Embryonic facial prominence (tissue), 1 donor: Measurements from ENCODE around the gene DAAM2.
A peak's percentile ranks its signal among the peaks of the same experiment; 100 is the strongest.

Source experiments
- DNase-seq: peaks from one replicate; pipeline ENCODE4 v3.0.0-alpha.2; 2016; ENCODE audit errors: extremely low spot score

Gene DAAM2

DNA sequence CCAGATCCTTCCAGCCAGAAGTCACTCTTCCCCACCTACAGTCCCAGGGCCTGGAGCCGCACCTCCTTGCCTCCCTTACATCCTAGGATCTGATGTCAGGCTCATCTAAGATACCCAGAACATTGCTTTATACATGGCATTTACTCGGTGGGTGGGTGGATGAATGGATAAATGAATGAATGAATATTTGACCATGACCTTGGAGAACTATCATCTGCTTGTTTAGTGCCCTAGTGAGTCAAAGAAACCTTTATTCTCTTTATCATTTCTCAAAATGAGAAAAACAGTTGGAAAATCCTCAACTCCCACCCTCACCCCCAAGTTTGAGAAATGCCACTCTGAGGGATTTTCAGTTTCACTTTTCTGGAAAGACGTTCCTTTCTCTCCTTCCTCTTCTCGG, 56.0 kb downstream of the DAAM2 start:
- DNase-seq, result no peak

GRCh38 chr6:39849228-39849627, 57.1 kb downstream of the DAAM2 start:
- no peak for DNase-seq

DNA sequence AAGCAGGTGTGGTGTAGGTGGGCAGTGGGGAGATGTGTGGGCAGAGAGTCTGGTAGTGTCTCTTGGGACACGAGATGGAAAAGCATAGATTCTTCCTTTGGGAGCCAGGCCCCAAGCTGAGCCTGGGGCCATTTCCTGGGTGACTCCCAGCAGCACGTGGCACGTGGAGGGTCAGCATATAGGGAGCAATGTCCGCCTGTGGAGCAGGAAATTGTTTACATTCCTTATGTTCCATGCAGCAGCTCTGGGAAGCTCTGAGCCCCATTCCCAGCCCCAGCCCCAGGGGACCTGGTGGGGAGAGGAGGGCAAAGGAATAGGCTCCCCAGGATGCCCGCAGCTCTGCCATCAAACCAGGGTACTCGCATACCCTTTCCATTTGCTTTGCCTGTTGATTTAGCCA, 57.6 kb downstream of the DAAM2 start:
- DNase-seq, result no peak

GRCh38 chr6:39850736-39851297, 58.6 kb downstream of the DAAM2 start:
- no peak for DNase-seq

DNA sequence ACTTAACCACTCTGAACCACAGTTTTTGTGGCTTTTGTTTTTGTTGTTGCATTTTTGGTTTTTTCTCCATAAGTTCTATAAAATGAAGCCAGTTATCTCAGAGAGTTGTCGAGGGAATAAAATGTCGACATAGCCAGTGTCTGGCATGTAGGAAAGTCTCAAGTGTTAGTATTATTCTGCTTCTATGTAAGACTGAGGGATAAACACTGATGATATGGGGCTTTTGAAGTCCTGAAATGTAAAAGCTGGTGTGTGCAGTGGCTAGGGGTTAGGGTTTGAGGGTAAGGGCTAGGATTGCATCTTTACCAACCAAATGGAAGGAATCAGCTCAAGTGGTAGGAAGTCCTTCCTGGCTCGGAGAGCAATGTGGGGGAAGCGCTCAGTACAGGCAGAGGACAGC, 59.2 kb downstream of the DAAM2 start:
- DNase-seq, result no peak

GRCh38 chr6:39852324-39852723, 60.1 kb downstream of the DAAM2 start:
- no peak for DNase-seq

GRCh38 chr6:39853604-39854003, 61.4 kb downstream of the DAAM2 start:
- no peak for DNase-seq

GRCh38 chr6:39855356-39855995, 63.3 kb downstream of the DAAM2 start:
- no peak for DNase-seq

DNA sequence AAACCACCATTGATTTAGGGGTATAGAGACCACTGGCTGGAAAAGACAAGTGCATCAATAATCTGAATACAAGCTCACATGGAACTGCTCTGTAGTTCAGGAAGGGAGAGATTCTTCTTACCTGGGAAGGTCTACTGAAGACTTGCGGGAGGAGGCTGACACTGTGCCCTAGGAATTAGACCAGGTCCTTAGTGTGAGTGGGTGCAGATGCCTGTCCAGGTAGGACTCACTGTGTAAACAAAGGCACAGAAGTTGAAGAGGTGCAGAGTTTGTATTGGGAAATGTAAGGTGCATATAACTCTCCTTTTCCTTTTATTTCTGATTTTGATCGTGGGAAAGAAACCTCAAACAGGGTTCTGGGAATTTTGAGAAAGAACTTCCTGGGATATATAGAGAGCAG, 66.8 kb downstream of the DAAM2 start:
- DNase-seq, result no peak

GRCh38 chr6:39861663-39862062, 69.5 kb downstream of the DAAM2 start:
- DNase-seq, result no peak

DNA sequence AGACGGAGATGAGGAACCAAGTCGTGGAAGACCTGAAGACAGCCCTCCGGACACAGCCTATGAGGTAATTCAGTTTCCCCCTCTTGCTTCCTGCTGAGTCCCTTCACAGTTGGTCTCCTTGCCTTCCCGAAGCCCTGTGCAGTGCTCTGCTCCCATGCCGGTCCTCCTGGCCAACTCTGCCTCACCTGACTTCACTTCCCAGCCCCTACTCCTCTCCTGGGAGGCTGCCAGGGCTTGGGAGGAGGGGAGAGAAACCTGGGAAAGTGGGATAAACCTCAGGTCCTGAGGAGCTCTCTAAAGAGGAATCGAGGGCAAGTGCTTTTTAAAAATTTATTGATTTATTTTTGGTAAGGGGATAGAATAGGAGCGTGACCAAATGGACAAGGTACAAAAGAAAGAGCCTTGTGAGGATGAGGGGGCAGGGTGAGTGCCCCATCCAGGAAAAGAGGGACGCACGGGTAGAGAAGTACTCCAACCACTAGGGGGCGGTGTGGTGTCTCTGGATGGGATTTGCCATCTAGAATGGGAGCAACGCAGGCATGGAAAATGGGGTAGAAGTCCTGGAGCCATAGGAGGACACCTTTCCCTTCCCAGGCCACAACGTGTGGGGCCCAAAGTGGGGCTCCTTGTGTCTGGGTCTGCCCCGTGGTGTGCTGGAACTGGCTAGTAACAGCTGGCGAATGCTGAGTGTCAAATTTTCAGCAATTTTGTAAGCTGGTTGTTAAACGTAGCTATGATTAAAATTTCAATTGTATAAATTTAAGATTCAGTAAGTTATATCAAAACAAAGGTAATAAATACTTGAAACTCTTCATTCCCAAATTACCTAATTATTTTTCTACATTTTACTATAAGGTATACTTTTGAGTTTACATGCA, 73.1 kb downstream of the DAAM2 start:
- DNase-seq, result no peak

DNA sequence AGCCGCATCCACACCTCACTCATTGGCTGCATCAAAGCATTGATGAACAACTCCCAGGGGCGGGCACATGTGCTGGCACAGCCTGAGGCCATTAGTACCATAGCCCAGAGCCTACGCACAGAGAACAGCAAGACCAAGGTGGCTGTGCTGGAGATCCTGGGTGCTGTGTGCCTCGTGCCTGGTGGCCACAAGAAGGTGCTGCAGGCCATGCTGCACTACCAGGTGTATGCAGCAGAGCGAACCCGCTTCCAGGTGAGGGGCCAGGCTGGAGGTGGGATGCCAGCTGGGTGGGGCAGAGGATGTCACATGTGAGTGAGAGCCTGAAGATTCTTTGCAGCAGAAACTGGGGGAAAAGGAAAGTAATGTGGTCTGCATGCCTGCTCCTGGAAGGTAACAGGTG, 75.4 kb downstream of the DAAM2 start:
- DNase-seq, result no peak

- no peak for DNase-seq
Measured at GRCh38 chr6:39870950-39871349, 78.8 kb downstream of the DAAM2 start.

- no peak for DNase-seq
Measured at GRCh38 chr6:39873439-39873838, 81.3 kb downstream of the DAAM2 start.

GRCh38 chr6:39876111-39876510, 83.9 kb downstream of the DAAM2 start:
- DNase-seq, result no peak

DNA sequence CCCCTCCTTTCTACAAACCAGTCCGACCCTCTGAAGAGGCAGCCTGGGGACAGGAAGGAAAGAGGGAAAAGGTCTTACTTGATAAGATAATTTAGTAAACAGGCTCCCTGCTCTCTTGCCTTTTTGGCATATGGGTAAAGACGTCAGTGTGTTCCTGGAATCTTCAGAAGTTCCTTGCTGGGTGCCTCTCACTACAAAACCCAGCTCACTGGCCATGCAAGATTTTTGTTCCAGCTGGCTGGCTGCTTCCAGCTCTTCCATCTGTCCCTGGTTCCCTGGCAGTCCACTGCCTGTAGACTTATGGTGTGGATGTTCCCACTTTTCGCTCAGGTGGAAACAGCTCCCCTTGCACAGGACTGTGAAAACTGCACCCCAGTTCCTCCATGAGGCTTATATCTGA, 84.7 kb downstream of the DAAM2 start:
- no peak for DNase-seq

GRCh38 chr6:39879535-39879934, 87.4 kb downstream of the DAAM2 start:
- DNase-seq, result no peak

- DNase-seq, result no peak
Measured at GRCh38 chr6:39880594-39880993, 88.4 kb downstream of the DAAM2 start.

DNA sequence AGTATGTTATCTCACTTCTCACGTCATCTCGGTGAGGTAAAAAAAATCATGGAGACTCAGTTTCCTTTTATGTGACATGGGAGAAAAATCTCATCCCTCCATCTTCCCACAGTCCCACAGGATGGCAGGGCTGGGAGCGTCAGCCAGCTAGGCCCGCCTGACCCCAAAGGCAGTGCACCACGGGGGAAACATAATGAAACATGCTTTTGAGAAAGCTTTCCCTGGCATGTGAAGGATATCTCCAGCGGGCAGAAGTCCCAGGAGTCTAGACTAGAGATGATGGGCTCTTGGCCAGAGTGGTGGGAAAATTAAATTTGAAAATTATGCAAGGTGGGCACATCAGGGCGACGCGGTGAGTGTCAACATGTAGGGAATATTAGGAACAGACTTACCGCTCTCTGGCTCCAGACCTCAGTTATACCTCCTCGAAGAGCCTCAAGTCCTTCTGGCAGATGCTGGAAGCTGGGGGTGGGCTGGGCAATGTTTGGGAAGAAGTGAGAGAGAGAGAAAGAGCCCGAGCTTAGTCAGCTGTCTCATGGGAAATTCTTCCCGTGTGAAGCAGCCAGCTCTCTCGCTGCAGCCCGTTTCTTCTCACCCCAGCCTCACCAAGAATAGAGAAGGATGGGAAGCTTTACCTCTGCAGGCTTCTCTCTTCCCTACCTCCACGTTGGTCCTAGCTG, 89.8 kb downstream of the DAAM2 start:
- DNase-seq, result no peak

- DNase-seq, result peak; percentile 61
Measured at GRCh38 chr6:39882531-39882899, 90.3 kb downstream of the DAAM2 start.

GRCh38 chr6:39884696-39885095, 92.5 kb downstream of the DAAM2 start:
- DNase-seq, result no peak

GRCh38 chr6:39885691-39886090, 93.5 kb downstream of the DAAM2 start:
- DNase-seq, result no peak

GRCh38 chr6:39886871-39887270, 94.7 kb downstream of the DAAM2 start:
- DNase-seq, result no peak
